KBM-7 (cell line): ENCODE results near the gene MAPK1.
"Not testable (repeated sequence)": the region's sequence is repeated elsewhere in the genome, so short reads cannot be mapped to it uniquely, and the experiment has no call there.

ENCODE experiments used
- DNase-seq: peaks from one replicate; pipeline ENCODE4 v3.0.0-alpha.2; 2015
- in situ Hi-C: fragments of 300-500 bp; cut with MboI; formaldehyde crosslinking; loops from 2 replicates; pipeline ENCODE4 v1.14.3; 2020; ENCODE audit warnings: low sequenced_read_pairs, low pct_unique_long_range_greater_than_20kb, mixed read lengths

Gene MAPK1

DNA sequence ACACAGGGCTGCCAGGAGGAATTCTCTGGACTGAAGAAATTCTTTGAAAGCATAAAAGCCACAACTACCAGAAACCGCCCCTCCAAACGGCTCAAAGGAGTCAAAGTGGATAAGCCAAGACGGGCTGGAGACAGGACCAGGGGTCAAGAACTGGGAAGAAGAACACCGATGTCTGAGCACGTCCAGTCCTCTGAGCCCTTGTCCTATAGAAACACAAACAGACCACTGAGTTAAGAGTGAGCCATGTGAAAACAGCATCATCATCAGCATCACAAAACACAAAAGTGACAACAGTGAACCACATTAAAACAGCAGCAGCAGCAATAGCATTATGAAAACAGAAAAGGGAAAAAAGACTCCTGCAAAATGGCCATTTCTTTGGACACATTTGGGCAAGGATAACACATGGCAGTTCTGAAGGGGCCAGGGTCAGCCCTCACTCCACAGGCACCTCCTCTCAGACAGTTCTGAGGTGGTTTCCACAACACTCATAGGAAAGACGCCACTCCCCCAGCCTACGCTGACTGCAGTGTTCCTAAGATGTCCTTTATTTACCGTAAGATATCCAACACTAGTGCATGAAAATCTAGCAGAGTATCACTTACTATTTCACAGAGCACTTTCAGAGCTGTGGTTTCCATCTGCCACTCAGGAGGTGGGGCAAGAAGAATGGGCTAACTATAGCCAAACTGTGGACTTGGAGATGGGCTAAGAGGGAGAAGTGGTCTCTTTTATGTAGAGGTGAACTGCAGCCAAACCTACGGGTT, 103.2 kb downstream of the MAPK1 start:
- in situ Hi-C loops, result no loop called here
- no peak for DNase-seq

DNA sequence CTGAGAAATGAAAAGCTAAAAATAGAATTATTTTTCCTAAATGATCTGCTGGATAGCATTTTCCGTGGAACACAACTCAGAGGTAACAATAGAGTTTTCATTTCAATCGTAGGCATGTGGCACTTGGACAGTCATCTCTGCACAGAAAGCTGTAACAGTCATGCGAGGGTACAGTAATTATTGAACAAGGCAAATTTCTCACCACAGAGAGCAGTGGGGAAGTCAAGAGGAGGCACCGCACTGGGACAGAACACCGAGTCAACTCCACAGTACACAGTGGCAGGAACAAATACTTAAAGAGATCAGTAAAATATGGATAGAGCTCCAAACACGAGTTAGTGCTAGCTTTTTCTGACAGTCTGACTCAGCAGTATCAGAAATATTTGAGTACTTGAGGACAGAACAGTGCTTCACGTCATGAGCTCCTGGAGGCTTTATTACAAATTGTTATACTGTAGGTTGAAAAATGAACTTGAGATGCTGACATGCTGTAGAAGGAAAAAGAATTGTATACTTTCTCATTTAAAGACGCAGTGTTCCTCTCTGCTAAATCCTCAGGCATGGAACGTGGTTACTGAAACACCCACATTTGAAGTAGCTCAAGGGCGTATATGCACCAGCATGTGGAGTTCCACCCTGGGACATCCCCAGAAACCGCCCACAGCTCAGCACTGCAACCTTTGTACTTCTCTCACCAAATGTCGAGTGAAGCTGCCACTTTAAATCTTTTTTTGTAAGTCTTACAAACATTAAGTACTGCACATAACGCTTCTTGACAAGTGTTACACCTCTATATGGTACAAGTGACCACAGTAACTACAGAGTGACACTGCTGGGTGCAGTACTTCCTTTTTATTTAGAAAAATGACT, 104.5 kb downstream of the MAPK1 start:
- DNase-seq, result no peak
- in situ Hi-C loops, result no loop called here

GRCh38 chr22:21761994-21762680, 105.3 kb downstream of the MAPK1 start:
- in situ Hi-C loops, result no loop called here
- DNase-seq, result no peak

DNA sequence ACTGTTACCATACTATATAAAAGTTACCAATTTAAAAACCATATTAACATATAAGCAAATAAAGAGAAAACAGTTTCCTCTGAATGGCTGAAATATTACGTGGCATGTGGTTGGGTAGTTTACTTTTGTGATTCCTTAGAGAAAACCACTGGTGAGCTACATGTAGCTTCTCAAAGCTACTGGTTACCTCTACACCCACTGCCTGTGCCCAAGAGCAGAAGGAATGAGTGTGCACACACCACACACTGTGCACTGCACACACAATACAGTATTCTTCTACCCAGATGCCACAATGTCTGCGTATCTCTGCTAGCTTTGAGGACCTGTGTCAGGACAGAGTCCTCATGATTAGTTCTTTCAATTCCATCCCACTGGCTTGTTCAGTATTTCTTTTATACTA, 106.4 kb downstream of the MAPK1 start:
- no peak for DNase-seq
- in situ Hi-C loops, result no loop called here

- peak; percentile 17 for DNase-seq
- in situ Hi-C loops, result no loop called here
These were observed 106.8 kb downstream of the MAPK1 start for GRCh38 chr22:21760640-21761039.

GRCh38 chr22:21759646-21760376, 107.6 kb downstream of the MAPK1 start:
- in situ Hi-C loops, result no loop called here
- no peak for DNase-seq

GRCh38 chr22:21759093-21759492, 108.4 kb downstream of the MAPK1 start:
- in situ Hi-C loops, result no loop called here
- DNase-seq, result no peak

- DNase-seq, result no peak
- in situ Hi-C loops, result no loop called here
These were observed 109.2 kb downstream of the MAPK1 start for GRCh38 chr22:21758091-21758864.

DNA sequence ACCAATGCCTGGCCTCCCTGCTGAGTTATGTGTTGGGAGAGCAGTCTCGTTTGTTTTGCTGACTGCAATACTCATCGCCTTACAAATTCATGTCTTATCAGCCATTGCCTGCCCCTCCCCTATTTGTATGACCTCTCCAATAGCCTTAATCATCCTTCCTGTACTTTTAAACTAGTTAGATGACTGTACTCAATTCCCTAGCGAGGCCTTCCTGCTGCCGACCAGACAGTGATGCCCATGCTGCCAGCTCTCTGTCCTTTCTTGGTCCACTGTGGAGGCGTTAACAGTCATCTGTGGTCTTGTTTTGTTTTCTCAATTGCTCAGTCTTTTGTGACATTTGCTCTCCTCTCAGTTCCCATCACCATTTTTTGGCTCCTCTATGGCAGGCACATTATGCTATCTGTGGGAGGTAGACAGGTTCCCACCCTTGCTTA, 111.6 kb downstream of the MAPK1 start:
- DNase-seq, result no peak
- in situ Hi-C loops, result no loop called here

DNA sequence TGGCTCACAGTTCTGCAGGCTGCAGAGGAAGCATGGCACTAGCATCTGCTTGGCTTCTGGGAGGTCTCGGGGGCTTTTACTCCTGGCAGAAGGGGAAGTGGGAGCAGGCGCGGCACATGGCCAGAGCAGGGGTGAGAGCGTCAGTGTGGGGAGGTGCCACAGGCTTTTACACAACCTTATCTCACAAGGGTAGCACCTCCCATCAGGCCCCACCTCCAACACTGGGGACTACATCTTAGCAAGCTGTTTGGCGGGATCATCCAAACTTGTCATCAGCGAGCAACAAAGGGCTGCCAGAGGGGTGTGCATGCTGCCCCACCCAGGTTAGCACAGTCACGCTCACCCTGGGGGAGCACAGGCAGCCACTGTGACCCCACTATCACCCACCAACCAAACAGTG, 112.9 kb downstream of the MAPK1 start:
- DNase-seq, result peak; percentile 77

GRCh38 chr22:21753374-21754111, 113.9 kb downstream of the MAPK1 start:
- DNase-seq, result no peak
- in situ Hi-C loops, result no loop called here

More for the DNA sequence above, 112.9 kb downstream of the MAPK1 start:
- in situ Hi-C loops, result no loop called here

GRCh38 chr22:21752276-21752675, 115.2 kb downstream of the MAPK1 start:
- in situ Hi-C loops, result no loop called here

GRCh38 chr22:21745948-21746347, 121.5 kb downstream of the MAPK1 start:
- DNase-seq, result no peak
- in situ Hi-C loops, result loop anchor here (25.0 kb wide), 1 partner anchor 191 kb away; no protein-coding TSS in a partner anchor

More at GRCh38 chr22:21752276-21752675, 115.2 kb downstream of the MAPK1 start:
- DNase-seq, result no peak

GRCh38 chr22:21744917-21745316, 122.5 kb downstream of the MAPK1 start:
- in situ Hi-C loops, result loop anchor here (25.0 kb wide), 1 partner anchor 192 kb away; no protein-coding TSS in a partner anchor
- not testable (repeated sequence) for DNase-seq

DNA sequence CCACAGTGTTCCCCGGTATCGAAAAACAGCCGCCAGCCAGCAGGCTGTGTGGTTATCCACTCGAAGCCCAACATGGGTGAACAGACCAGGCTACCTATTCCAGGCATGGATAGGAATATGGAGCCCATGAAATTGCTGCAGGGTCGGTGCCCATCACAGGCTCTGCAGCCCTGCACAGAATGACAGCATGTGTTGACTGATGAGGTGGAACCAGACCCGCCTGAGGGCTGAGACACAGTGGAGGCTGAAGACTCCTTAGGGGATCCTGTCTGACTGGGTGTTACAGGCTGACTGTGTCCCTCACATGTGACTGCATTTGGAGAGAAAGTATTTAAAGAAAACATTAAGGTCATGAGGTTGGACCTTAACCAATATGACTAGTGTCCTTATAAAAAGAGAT, 125.7 kb downstream of the MAPK1 start:
- in situ Hi-C loops, result loop anchor here (25.0 kb wide), 1 partner anchor 196 kb away; no protein-coding TSS in a partner anchor
- DNase-seq, result no peak

DNA sequence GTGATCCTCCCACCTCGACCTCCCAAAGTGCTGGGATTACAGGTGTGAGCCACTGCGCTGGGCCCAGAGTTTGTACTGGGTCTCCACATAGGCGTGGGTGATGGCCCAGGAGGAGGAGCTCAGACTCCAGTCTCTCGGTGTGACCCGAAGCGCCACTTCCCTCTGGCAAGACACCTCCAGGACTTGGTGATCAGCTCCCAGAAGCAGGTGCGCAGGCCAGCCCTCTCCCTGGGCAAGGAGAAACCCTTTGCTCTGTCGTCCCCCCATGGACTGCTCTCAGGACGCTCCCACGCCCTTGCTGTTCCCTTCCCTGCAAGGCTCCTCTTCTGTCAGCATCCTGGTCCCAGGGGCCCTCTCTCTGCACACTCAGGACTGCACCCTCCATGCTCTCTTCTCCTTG, 126.4 kb downstream of the MAPK1 start:
- in situ Hi-C loops, result loop anchor here (25.0 kb wide), 1 partner anchor 196 kb away; no protein-coding TSS in a partner anchor
- DNase-seq, result no peak

DNA sequence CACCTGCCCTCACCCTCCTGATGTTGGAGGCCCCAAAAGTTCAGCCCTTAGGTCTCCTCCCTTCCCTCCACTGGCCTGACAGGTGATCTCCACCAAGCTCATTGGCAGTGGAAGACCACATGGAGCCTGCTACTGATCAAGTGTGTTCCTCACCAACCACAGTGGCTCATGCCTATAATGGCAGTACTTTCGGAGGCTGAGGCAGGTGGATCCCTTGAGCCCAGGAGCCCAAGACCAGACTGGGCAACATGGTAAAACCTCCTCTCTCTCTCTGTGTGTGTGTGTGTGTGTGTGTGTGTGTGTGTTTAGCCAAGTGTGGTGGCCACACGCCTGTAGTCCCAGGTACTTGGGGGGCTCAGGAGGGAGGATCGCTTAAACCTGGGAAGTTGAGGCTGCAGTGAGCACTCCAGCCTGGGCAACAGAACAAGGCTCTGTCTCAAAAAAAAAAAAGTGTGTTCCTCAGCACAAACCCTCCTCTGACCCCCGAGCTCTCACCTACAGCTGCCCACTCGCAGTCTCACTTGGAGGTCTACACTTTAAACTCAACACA, 127.5 kb downstream of the MAPK1 start:
- in situ Hi-C loops, result loop anchor here (25.0 kb wide), 1 partner anchor 197 kb away; no protein-coding TSS in a partner anchor
- DNase-seq, result no peak
